GM21367 (cell line): ENCODE results near the gene PDE7B.

Experiments used
- ATAC-seq: cut with Tn5 transposase; IDR thresholded peaks from one replicate; pipeline ENCODE4 v1.9.1; 2021; ENCODE audit not compliant: unreplicated experiment

PDE7B gene

GRCh38 chr6:135983093-135983492 lies 131.6 kb downstream of the PDE7B start:
- no peak for ATAC-seq

GRCh38 chr6:135983718-135984343 lies 132.3 kb downstream of the PDE7B start:
- no peak for ATAC-seq

- no peak for ATAC-seq
These were observed 134.0 kb downstream of the PDE7B start for GRCh38 chr6:135985471-135985870.

- no peak for ATAC-seq
These were observed 135.7 kb downstream of the PDE7B start for GRCh38 chr6:135987226-135987625.

GRCh38 chr6:135990439-135990838 lies 138.9 kb downstream of the PDE7B start:
- ATAC-seq, result no peak

GRCh38 chr6:135990855-135991464 lies 139.5 kb downstream of the PDE7B start:
- ATAC-seq, result no peak

GRCh38 chr6:135992739-135993138 lies 141.2 kb downstream of the PDE7B start:
- no peak for ATAC-seq

GRCh38 chr6:135993361-135993760 lies 141.9 kb downstream of the PDE7B start:
- no peak for ATAC-seq

GRCh38 chr6:135994857-135995544 lies 143.5 kb downstream of the PDE7B start:
- ATAC-seq, result no peak

- ATAC-seq, result no peak
These were observed 144.0 kb downstream of the PDE7B start for GRCh38 chr6:135995545-135995898.

- ATAC-seq, result no peak
These were observed 145.2 kb downstream of the PDE7B start for GRCh38 chr6:135996668-135997067.

GRCh38 chr6:135999393-135999792 lies 147.9 kb downstream of the PDE7B start:
- no peak for ATAC-seq

GRCh38 chr6:136007345-136007744 lies 155.8 kb downstream of the PDE7B start:
- no peak for ATAC-seq

GRCh38 chr6:136011475-136011874 lies 160.0 kb downstream of the PDE7B start:
- no peak for ATAC-seq

GRCh38 chr6:136012198-136012887 lies 160.8 kb downstream of the PDE7B start:
- ATAC-seq, result no peak

GRCh38 chr6:136012943-136013342 lies 161.4 kb downstream of the PDE7B start:
- no peak for ATAC-seq

GRCh38 chr6:136014454-136015437 lies 163.2 kb downstream of the PDE7B start:
- ATAC-seq, result no peak

- no peak for ATAC-seq
These were observed 164.0 kb downstream of the PDE7B start for GRCh38 chr6:136015531-136015930.

- ATAC-seq, result no peak
These were observed 165.0 kb downstream of the PDE7B start for GRCh38 chr6:136016228-136017225.
